NCI-H1436 treated with DMSO at 0.1 percent for 48 hours (cell line): ENCODE results near the gene MALRD1.
"Not testable (repeated sequence)": the region's sequence is repeated elsewhere in the genome, so short reads cannot be mapped to it uniquely, and the experiment has no call there.

Experiments
- DNase-seq: peaks from one replicate; lab custom pipeline; 2025; lab: John Stamatoyannopoulos, UW

MALRD1 gene

GRCh38 chr10:19497026-19497425 is 448.4 kb downstream of the MALRD1 start:
- no peak for DNase-seq

DNA sequence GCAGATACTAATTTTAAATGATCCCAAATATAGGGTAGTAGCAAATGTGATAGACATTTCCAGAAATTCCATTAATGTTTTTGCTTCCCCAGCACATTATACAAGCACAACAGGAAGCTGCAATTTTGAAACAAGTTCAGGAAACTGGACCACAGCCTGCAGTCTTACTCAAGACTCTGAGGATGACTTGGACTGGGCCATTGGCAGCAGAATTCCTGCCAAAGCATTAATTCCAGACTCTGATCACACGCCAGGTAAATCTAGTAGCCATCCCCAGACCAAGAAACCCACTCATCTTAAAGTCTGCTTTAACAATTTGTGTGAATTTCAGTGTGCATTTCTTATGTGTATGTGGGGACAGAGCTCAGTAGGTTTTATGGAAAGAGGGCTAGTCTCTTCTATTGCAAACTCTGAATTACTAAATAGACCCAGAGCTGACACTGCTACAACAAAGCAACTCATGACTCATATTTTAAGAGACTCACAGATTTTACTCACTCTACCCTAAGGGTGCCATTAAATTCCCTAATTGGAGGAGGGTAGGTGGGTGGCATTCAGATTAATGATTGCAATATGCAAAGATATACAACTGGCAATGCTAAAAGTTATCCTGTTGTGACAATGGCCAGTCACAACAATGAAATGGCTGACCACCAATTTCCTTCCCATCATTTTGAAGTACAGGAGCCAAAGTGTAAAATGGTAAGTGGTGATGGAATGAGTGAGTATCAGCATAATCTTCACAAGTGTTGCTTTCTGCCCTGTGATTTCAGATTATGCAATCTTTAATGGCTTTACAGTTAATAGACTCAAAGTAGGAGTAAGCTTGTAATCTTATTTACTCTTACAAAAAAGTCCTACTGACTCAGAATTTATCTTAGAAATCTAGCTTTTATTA is 450.0 kb downstream of the MALRD1 start:
- DNase-seq: no peak

GRCh38 chr10:19499291-19499770 is 450.7 kb downstream of the MALRD1 start:
- no peak for DNase-seq

- no peak for DNase-seq
Observed at GRCh38 chr10:19500959-19501358, 452.4 kb downstream of the MALRD1 start.

DNA sequence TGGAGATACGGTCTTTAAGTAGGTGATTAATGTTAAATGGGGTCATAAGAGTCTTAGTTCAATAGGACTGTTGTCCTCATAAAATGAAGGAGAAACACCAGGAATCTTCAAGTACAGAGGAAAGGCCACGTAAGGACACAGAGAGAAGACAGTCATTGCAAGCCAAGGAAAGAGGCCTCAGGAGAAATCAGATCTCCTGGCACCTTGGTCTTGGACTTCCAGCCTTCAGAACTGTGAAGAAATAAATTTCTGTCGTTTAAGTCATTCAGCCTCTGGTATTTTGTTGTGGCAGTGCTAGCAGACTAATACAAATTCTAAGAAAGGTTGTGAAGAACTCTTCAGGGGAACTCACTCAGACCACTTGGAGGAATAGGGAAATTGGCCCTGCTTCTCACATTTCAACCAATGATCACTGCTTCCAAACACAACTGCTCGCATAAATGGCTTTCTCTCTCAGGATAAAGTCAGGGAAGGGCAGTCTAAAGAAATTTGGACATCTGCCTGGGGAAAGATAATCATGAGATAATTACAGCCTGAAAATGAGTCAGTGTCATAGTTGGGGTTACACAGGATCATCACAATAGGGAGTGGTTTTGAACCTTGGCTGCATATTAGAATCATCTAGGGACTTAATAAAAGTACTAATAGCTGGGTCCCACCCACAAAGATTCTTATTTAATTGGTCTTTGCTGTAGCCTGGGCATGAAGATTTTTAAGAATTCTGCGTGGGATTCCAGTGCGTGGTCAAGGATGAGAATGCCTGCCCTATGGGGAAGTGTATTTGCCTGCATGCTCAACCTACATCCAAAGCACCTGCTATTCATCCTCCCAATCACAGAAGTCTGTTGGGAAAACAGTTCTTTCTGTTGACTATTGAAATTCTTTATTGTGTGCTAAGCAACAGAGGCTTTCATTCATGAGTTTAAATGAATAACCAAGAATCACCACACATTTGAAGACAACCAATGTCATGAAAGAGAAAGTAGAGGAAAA is 457.0 kb downstream of the MALRD1 start:
- no peak for DNase-seq

DNA sequence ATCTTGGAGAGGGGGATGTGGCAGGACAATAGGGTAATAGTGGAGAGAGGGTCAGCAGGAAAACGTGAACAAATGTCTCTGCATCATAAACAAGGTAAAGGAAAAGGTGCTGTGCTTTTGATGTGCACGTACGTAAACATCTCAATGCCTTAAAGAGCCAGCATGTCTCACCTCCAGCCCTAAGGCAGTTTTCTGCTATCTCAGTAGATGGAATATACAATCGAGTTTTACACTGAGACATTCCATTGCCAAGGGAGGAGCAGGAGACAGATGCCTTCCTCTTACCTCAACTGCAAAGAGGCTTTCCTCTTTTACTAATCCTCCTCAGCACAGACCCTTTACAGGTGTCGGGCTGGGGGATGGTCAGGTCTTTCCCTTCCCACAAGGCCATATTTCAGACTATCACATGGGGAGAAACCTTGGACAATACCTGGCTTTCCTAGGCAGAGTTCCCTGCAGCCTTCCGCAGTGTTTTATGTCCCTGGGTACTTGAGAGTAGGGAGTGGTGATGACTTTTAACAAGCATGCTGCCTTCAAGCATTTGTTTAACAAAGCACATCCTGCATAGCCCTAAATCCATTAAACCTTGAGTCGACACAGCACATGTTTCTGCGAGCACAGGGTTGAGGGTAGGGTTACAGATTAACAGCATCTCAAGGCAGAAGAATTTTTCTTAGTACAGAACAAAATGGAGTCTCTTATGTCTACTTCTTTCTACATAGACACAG is 461.6 kb downstream of the MALRD1 start:
- DNase-seq: not testable (repeated sequence)

DNA sequence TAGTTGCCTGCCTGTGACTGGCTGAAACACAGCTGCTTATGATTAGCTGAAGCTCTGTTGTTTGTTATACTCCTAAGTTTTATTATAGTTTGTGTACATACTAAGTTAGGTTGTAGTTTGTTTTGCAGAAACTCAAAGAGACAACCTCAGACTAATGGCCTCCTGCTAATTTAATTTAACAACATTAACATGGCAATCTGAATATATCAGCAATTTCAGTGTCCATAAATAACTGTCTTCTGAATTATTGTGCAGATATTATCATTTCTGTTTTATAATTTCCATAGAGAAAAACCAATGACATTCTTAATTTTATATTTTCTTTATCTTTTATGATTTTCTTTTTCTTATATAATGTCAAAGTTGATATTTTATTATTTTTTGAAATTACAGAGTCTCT is 469.5 kb downstream of the MALRD1 start:
- DNase-seq: no peak

GRCh38 chr10:19518632-19519031 is 470.0 kb downstream of the MALRD1 start:
- no peak for DNase-seq

DNA sequence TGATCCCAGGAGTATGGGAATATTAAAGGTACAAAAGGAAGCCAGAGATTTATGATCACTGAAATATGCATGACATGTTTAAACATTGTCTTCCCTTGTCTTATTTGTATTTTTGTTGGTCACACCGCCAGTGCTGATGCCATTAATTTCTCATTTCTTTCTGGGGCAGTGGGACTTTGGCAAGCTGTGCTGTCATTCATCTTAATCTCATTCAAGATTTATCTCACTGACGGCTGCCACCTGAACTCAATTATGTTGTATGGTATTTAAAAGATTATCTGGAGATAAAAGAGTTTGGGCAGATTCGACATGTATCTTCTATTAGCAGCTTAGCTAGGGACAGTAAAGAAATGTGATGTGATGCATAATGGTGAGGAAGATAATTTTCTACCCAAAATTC is 482.7 kb downstream of the MALRD1 start:
- DNase-seq: no peak

DNA sequence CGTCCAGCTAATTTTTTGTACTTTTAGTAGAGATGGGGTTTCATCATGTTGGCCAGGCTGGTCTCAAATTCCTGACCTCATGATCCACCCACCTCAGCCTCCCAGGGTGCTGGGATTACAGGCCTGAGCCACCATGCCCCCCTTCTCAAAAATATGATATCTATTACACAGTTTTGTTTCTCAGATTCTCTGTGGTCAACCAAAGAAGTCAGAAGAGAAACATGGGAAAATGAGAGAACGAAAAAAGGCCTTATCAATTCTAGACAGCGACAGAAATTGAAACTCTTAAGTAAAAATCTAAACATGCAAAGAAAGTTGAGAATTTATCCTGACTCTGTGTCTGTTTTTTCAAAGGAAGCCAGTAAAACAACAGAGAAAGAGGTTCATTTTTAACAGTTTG is 483.8 kb downstream of the MALRD1 start:
- DNase-seq: no peak

GRCh38 chr10:19541299-19541698 is 492.7 kb downstream of the MALRD1 start:
- no peak for DNase-seq

DNA sequence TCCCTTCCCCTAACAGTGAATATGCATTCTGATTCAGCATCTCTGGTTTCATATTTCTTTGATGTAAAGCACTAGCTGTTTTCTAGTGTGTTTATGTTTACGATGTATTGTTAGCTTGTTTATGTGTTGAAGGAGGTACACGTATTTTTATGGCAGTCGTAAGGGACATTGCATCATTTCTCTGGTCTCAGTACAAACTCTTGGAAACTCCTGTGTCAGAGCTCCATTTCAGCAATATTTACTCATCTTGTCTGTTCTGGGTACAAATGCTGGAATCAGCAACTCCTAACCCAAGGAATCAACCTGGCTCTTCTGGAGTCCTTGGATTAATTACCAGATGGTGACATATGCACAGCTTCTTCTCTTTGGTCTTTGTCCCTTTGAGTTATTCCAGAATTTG is 497.6 kb downstream of the MALRD1 start:
- no peak for DNase-seq

DNA sequence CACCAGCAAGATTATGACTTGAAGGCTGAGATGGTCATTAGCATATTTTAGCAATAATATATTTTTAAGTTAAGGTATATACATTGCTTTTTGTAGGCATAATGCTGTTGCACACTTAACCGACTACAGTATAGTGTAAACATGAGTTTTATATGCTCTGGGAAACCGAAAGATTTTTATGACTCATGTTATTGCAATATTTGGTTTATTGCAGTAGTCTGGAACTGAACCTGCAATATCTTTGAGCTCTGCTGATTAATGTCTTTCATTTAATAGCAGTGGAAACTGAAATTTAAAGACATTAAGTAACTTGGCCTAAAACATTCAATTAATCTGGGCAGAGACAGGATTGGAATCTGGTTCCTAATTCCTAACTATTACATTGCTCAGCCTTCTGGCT is 500.9 kb downstream of the MALRD1 start:
- DNase-seq: no peak

- DNase-seq: no peak
Observed at GRCh38 chr10:19556666-19557065, 508.1 kb downstream of the MALRD1 start.

GRCh38 chr10:19561181-19561580 is 512.6 kb downstream of the MALRD1 start:
- no peak for DNase-seq

GRCh38 chr10:19563388-19564141 is 515.0 kb downstream of the MALRD1 start:
- DNase-seq: no peak

DNA sequence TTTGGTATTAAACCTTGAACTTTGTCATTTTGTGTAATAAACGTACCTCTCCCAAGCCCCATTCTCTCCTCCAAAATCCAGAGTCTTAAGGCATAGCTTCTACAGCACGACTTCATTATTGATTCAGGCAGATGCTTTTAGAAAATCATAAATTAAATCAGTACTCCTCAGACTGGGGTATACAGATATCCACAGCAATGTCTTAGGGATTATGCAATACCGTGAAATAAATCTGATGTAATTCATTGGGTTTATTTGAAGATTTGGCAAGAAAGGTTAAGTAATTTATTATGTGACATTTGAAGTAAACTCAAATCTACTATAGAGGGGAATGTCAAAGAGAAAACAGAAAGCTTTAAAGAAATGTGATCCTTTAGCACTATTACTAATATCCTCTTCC is 521.5 kb downstream of the MALRD1 start:
- no peak for DNase-seq

- no peak for DNase-seq
Observed at GRCh38 chr10:19570991-19571390, 522.4 kb downstream of the MALRD1 start.

DNA sequence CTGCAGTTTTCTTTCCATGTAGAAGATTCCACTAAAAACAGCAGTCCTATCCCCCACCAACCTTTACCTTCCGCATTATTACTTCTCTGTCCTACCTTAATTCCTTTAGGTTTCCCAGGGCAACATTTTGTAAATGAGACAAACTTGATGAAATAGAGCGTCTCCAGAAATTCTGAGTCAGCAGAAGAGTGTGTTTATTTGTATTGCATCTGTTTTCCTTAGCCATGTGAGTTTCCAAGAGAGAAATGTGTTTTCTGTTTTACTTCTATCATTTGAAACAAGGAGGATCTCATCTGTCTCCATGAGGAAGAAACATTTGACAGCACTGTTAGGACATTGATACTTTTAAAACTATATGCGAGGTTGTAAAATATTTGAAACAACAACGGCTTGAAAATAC is 523.5 kb downstream of the MALRD1 start:
- no peak for DNase-seq

GRCh38 chr10:19576576-19576975 is 528.0 kb downstream of the MALRD1 start:
- DNase-seq: no peak

GRCh38 chr10:19577381-19577780 is 528.8 kb downstream of the MALRD1 start:
- no peak for DNase-seq
